Liver (tissue), 3 donors: Measurements from ENCODE around the gene SETX.

Experiments used
- CTCF ChIP-seq: fragments of 150-350 bp; IDR thresholded peaks from 2 replicates; pipeline ENCODE4 v1.5.1; 2017; ENCODE audit warnings: improper control_type of control experiment, low read depth, low read length; ENCODE audit not compliant: missing input control
- FOXA1 ChIP-seq: IDR thresholded peaks from 2 replicates; pipeline ENCODE4 v1.6.1; 2016; ENCODE audit warnings: antibody characterized with exemption
- JUND ChIP-seq, 2 donors: IDR thresholded peaks; 2 replicates each; pipeline ENCODE4 v1.6.1; 2016; ENCODE audit warnings: antibody characterized with exemption in 2 of 2
- MAX ChIP-seq: IDR thresholded peaks from 2 replicates; pipeline ENCODE4 v1.6.1; 2016; ENCODE audit warnings: antibody characterized with exemption
- RAD21 ChIP-seq, 2 donors: IDR thresholded peaks; 2 replicates each; pipeline ENCODE4 v1.6.1; 2016; ENCODE audit warnings: antibody characterized with exemption in 2 of 2, mild to moderate bottlenecking in 2 of 2
- TAF1 ChIP-seq: conservative IDR thresholded peaks from 2 replicates; pipeline ENCODE4 v1.6.1; 2016; ENCODE audit warnings: antibody characterized with exemption, mild to moderate bottlenecking
- YY1 ChIP-seq: IDR thresholded peaks from 2 replicates; pipeline ENCODE4 v1.6.1; 2016; ENCODE audit warnings: antibody characterized with exemption, mild to moderate bottlenecking
- donor health status: healthy.
- donor health status: healthy.

- TF ChIP-seq CTCF (no peak), MAX (no peak), TAF1 (no peak), JUND (IDR thresholded peaks at IDR 0.05) (no peak), YY1 (no peak), RAD21 (IDR thresholded peaks at IDR 0.05) (no peak), FOXA1 (no peak)
These were observed 11.2 kb upstream of the SETX start for GRCh38 chr9:132365986-132366385.
